GM19468 (cell line): ENCODE results near the gene EHD2.
"Not testable (repeated sequence)": the region's sequence is repeated elsewhere in the genome, so short reads cannot be mapped to it uniquely, and the experiment has no call there.

ENCODE experiments used
- ATAC-seq: cut with Tn5 transposase; IDR thresholded peaks from one replicate; pipeline ENCODE4 v1.9.1; 2021; ENCODE audit warnings: mild to moderate bottlenecking, moderate library complexity, moderate number of reproducible peaks; ENCODE audit not compliant: unreplicated experiment; ENCODE audit errors: extremely low read depth

EHD2 gene

GRCh38 chr19:47711652-47712242 is 1.5 kb upstream of the EHD2 start:
- ATAC-seq, result no peak

- no peak for ATAC-seq
Measured at GRCh38 chr19:47714339-47714738, 1.1 kb downstream of the EHD2 start.

- ATAC-seq, result not testable (repeated sequence)
Measured at GRCh38 chr19:47714855-47715254, 1.6 kb downstream of the EHD2 start.

- ATAC-seq, result no peak
Measured at GRCh38 chr19:47716270-47716937, 3.2 kb downstream of the EHD2 start.

GRCh38 chr19:47718415-47719046 is 5.3 kb downstream of the EHD2 start:
- not testable (repeated sequence) for ATAC-seq

- ATAC-seq, result no peak
Measured at GRCh38 chr19:47719047-47719859, 6.0 kb downstream of the EHD2 start.

GRCh38 chr19:47720669-47721422 is 7.6 kb downstream of the EHD2 start:
- no peak for ATAC-seq

- ATAC-seq, result no peak
Measured at GRCh38 chr19:47723581-47723940, 10.3 kb downstream of the EHD2 start.

- no peak for ATAC-seq
Measured at GRCh38 chr19:47725759-47726401, 12.7 kb downstream of the EHD2 start.

GRCh38 chr19:47726467-47726866 is 13.2 kb downstream of the EHD2 start:
- no peak for ATAC-seq

- not testable (repeated sequence) for ATAC-seq
Measured at GRCh38 chr19:47728295-47728694, 15.1 kb downstream of the EHD2 start.

GRCh38 chr19:47729468-47729798 is 16.2 kb downstream of the EHD2 start:
- no peak for ATAC-seq

- ATAC-seq, result no peak
Measured at GRCh38 chr19:47729799-47730520, 16.7 kb downstream of the EHD2 start.

- ATAC-seq, result no peak
Measured at GRCh38 chr19:47730521-47730889, 17.3 kb downstream of the EHD2 start.

- ATAC-seq, result no peak
Measured at GRCh38 chr19:47730910-47731309, 17.7 kb downstream of the EHD2 start.

GRCh38 chr19:47735131-47735530 is 21.9 kb downstream of the EHD2 start:
- ATAC-seq, result no peak

- ATAC-seq, result no peak
Measured at GRCh38 chr19:47740866-47741519, 27.8 kb downstream of the EHD2 start.

- no peak for ATAC-seq
Measured at GRCh38 chr19:47741544-47742140, 28.4 kb downstream of the EHD2 start.
